ENCODE data around the gene VWA8.

Gene VWA8

GRCh38 chr13:41590122-41590521 lies 370.8 kb downstream of the VWA8 start:
- H3K9ac ChIP-seq (ENCODE audit: low read length), result no peak overlapping the region
- no peaks in the 10 kb centered on the region for H3K9me3 ChIP-seq (replicated peaks; ENCODE audit: insufficient read depth, low read length)
- no peak for TF ChIP-seq CTCF (IDR thresholded peaks at IDR 0.05; ENCODE audit: low read length)
- TF ChIP-seq EZH2 (optimal IDR thresholded peaks at IDR 0.05; ENCODE audit: low read depth, low read length), result no peak
- no peak for TF ChIP-seq EZH2phosphoT487 (IDR thresholded peaks at IDR 0.05; ENCODE audit: low read length)
- H3K36me3 ChIP-seq (replicated peaks; ENCODE audit: insufficient read depth, low read length), result no peaks in the 10 kb centered on the region
- no peak overlapping the region for H2AFZ ChIP-seq (ENCODE audit: low read length)
- no peaks in the 10 kb centered on the region for H3K79me2 ChIP-seq (ENCODE audit: low read length)
- H3K4me1 ChIP-seq (ENCODE audit: low read length), result no peaks in the 10 kb centered on the region
- H3K27ac ChIP-seq (ENCODE audit: low read length), result no peak overlapping the region
- H3K4me3 ChIP-seq (ENCODE audit: low read length), result no peak overlapping the region
- no peaks in the 10 kb centered on the region for H4K20me1 ChIP-seq (ENCODE audit: insufficient read depth, low read length)
- no peak overlapping the region for H3K4me2 ChIP-seq (ENCODE audit: low read depth, low read length)
- no peaks in the 10 kb centered on the region for H3K9me2 ChIP-seq (replicated peaks; ENCODE audit: insufficient read depth, low read length)
- DNase-seq, result no peak
- no peaks in the 10 kb centered on the region for H3F3A ChIP-seq (ENCODE audit: insufficient read depth, low read length)
- H3K27me3 ChIP-seq (replicated peaks; ENCODE audit: insufficient read depth, low read length), result no peaks in the 10 kb centered on the region

GRCh38 chr13:41589434-41589833 lies 371.5 kb downstream of the VWA8 start:
- no peak overlapping the region for H3K4me2 ChIP-seq (ENCODE audit: low read depth, low read length)
- no peak overlapping the region for H3K4me3 ChIP-seq (ENCODE audit: low read length)

GRCh38 chr13:41588899-41589298 lies 372.0 kb downstream of the VWA8 start:
- no peak overlapping the region for H3K27ac ChIP-seq (ENCODE audit: low read length)
- no peaks in the 10 kb centered on the region for H3K4me1 ChIP-seq (ENCODE audit: low read length)
- DNase-seq, result no peak
- H3K9me2 ChIP-seq (replicated peaks; ENCODE audit: insufficient read depth, low read length), result no peaks in the 10 kb centered on the region
- H3K27me3 ChIP-seq (replicated peaks; ENCODE audit: insufficient read depth, low read length), result no peaks in the 10 kb centered on the region
- H3K4me2 ChIP-seq (ENCODE audit: low read depth, low read length), result no peak overlapping the region
- no peaks in the 10 kb centered on the region for H4K20me1 ChIP-seq (ENCODE audit: insufficient read depth, low read length)
- no peaks in the 10 kb centered on the region for H3K36me3 ChIP-seq (replicated peaks; ENCODE audit: insufficient read depth, low read length)
- no peaks in the 10 kb centered on the region for H3K79me2 ChIP-seq (ENCODE audit: low read length)
- H3K9me3 ChIP-seq (replicated peaks; ENCODE audit: insufficient read depth, low read length), result no peaks in the 10 kb centered on the region
- TF ChIP-seq EZH2phosphoT487 (IDR thresholded peaks at IDR 0.05; ENCODE audit: low read length) (no peak), CTCF (IDR thresholded peaks at IDR 0.05; ENCODE audit: low read length) (no peak), EZH2 (optimal IDR thresholded peaks at IDR 0.05; ENCODE audit: low read depth, low read length) (no peak)
- no peak overlapping the region for H3K9ac ChIP-seq (ENCODE audit: low read length)
- H2AFZ ChIP-seq (ENCODE audit: low read length), result no peak overlapping the region
- no peak overlapping the region for H3K4me3 ChIP-seq (ENCODE audit: low read length)
- no peaks in the 10 kb centered on the region for H3F3A ChIP-seq (ENCODE audit: insufficient read depth, low read length)

More at GRCh38 chr13:41589434-41589833, 371.5 kb downstream of the VWA8 start:
- H3K9me3 ChIP-seq (replicated peaks; ENCODE audit: insufficient read depth, low read length), result no peaks in the 10 kb centered on the region
- H3F3A ChIP-seq (ENCODE audit: insufficient read depth, low read length), result no peaks in the 10 kb centered on the region
- DNase-seq, result no peak
- no peaks in the 10 kb centered on the region for H3K79me2 ChIP-seq (ENCODE audit: low read length)
- no peak overlapping the region for H3K27ac ChIP-seq (ENCODE audit: low read length)
- H3K36me3 ChIP-seq (replicated peaks; ENCODE audit: insufficient read depth, low read length), result no peaks in the 10 kb centered on the region
- no peak overlapping the region for H3K9ac ChIP-seq (ENCODE audit: low read length)
- H4K20me1 ChIP-seq (ENCODE audit: insufficient read depth, low read length), result no peaks in the 10 kb centered on the region
- no peaks in the 10 kb centered on the region for H3K27me3 ChIP-seq (replicated peaks; ENCODE audit: insufficient read depth, low read length)
- H3K4me1 ChIP-seq (ENCODE audit: low read length), result no peaks in the 10 kb centered on the region
- no peak overlapping the region for H2AFZ ChIP-seq (ENCODE audit: low read length)
- TF ChIP-seq EZH2 (optimal IDR thresholded peaks at IDR 0.05; ENCODE audit: low read depth, low read length) (no peak), CTCF (IDR thresholded peaks at IDR 0.05; ENCODE audit: low read length) (no peak), EZH2phosphoT487 (IDR thresholded peaks at IDR 0.05; ENCODE audit: low read length) (no peak)
- H3K9me2 ChIP-seq (replicated peaks; ENCODE audit: insufficient read depth, low read length), result no peaks in the 10 kb centered on the region
